K562 (cell line): Measurements from ENCODE around the gene ATG7. TPM values are rescaled to one million over a fixed set of nuclear protein-coding genes. Genes with fewer than 3 reads are reported as not detected.

Source experiments
- CREB3 ChIP-seq: fragments of 450-650 bp; conservative IDR thresholded peaks from 2 replicates; pipeline ENCODE4 v1.6.1; 2016; ENCODE audit warnings: missing genetic modification characterization, low read depth, mild to moderate bottlenecking, missing compliant biosample characterization, moderate library complexity
- EWSR1 ChIP-seq: fragments of 450-650 bp; IDR thresholded peaks from 2 replicates; pipeline ENCODE4 v1.6.1; 2018; ENCODE audit warnings: borderline replicate concordance, mild to moderate bottlenecking, low read depth, moderate library complexity; ENCODE audit not compliant: partially characterized antibody
- MAFG ChIP-seq: fragments of 450-650 bp; conservative IDR thresholded peaks from 2 replicates; pipeline ENCODE4 v1.6.1; 2016; ENCODE audit warnings: missing genetic modification characterization, missing compliant biosample characterization
- POLR2AphosphoS5 ChIP-seq: IDR thresholded peaks from 2 replicates; pipeline ENCODE4 v1.6.1; 2011; ENCODE audit warnings: mild to moderate bottlenecking, low read depth, low read length, moderate library complexity; ENCODE audit not compliant: control insufficient read depth, insufficient read depth
- PTRF ChIP-seq: fragments of 450-650 bp; IDR thresholded peaks from 2 replicates; pipeline ENCODE4 v1.6.1; 2016; ENCODE audit warnings: mild to moderate bottlenecking, missing genetic modification characterization, missing compliant biosample characterization
- RCOR1 ChIP-seq, 2 experiments: IDR thresholded peaks; 2 replicates each; pipeline ENCODE4 v1.6.1; 2012; ENCODE audit warnings: low read depth in 2 of 2, low read length in 2 of 2, borderline replicate concordance in 1 of 2, improper control_type of control experiment in 1 of 2
- RERE ChIP-seq: sonication (generic); formaldehyde crosslinking; IDR thresholded peaks from 2 replicates; pipeline ENCODE4 v1.8.0; 2023; ENCODE audit warnings: missing genetic modification reagents, mild to moderate bottlenecking, borderline replicate concordance
- STAG1 ChIP-seq: sonication (generic); formaldehyde crosslinking; IDR thresholded peaks from 2 replicates; pipeline ENCODE4 v1.5.0; 2020; ENCODE audit warnings: missing genetic modification reagents, borderline replicate concordance
- STAT6 ChIP-seq: sonication (generic); formaldehyde crosslinking; IDR thresholded peaks from 2 replicates; pipeline ENCODE4 v1.8.1; 2023; ENCODE audit warnings: mild to moderate bottlenecking, missing genetic modification reagents
- ZBTB1 ChIP-seq: sonication (generic); formaldehyde crosslinking; IDR thresholded peaks from 2 replicates; pipeline ENCODE4 v1.8.1; 2023; ENCODE audit warnings: missing genetic modification reagents, low read depth, mild to moderate bottlenecking, borderline replicate concordance
- ZNF23 ChIP-seq: fragments of 250-450 bp; sonication (Bioruptor Pico); IDR thresholded peaks from 2 replicates; pipeline ENCODE4 v1.4.0; 2020; ENCODE audit warnings: mild to moderate bottlenecking
- ZNF282 ChIP-seq: sonication (generic); formaldehyde crosslinking; IDR thresholded peaks from 2 replicates; pipeline ENCODE4 v1.8.1; 2023; ENCODE audit warnings: missing genetic modification reagents
- ZNF3 ChIP-seq: fragments of 250-450 bp; sonication (Bioruptor Pico); IDR thresholded peaks from 2 replicates; pipeline ENCODE4 v1.5.0; 2021; ENCODE audit warnings: mild to moderate bottlenecking, moderate library complexity
- polyA plus RNA-seq, 8 experiments: library from polyadenylated mRNA; depleted of rRNA in 4 of 8; stranded (reverse) in 5 of 8; unstranded in 3 of 8; fragments of >200 nt; fragmentation: Nextera tagmentation in 2 of 8; fragmentation: Illumina TruSeq in 1 of 8; extraction: Ambion mirVana in 2 of 8; extraction: Trizol in 1 of 8; gene quantifications; 2 replicates each; pipeline versions ENCODE4 v1.2.1 to v1.2.3, GENCODE V29; 2011 to 2014; ENCODE audit warnings: inconsistent platforms in 1 of 8, missing spikeins in 1 of 8
- total RNA-seq, 7 experiments: library from RNA; depleted of rRNA in 6 of 7; stranded (reverse); fragments of >200 nt in 6 of 7; fragmentation: Illumina TruSeq in 2 of 7; extraction: Trizol in 2 of 7; gene quantifications; 2 replicates each; pipeline versions ENCODE4 v1.2.1 to v1.2.3, GENCODE V29; 2011 to 2021; ENCODE audit warnings: low replicate concordance in 1 of 7

ATG7 gene
- total and polyA plus RNA-seq, 9 of the 15 experiments (the other 6 are each of a cell fraction or from before 2014, with no cell fraction given), result 18.3 to 45.3 (median 33.6) TPM

GRCh38 chr3:11288786-11289637 lies 16.8 kb downstream of the ATG7 start (continued):
- no peak for TF ChIP-seq CREB3 (tag)
- no peak for TF ChIP-seq ZNF3 (CRISPR knock-in tag)
- no peak for TF ChIP-seq RERE (CRISPR knock-in tag)
- TF ChIP-seq EWSR1, result no peak
- TF ChIP-seq POLR2AphosphoS5, result peak; percentile 13; the same call in 1 of the 2 replicates
- no peak for TF ChIP-seq STAT6 (CRISPR knock-in tag)
- no peak for TF ChIP-seq PTRF
- TF ChIP-seq MAFG (tag), result peak; percentile 30; the same call in 1 of the 2 replicates
- TF ChIP-seq ZBTB1 (CRISPR knock-in tag), result no peak
- no peak for TF ChIP-seq ZNF282 (CRISPR knock-in tag)
- no peak for TF ChIP-seq STAG1
- TF ChIP-seq ZNF23, result no peak
- TF ChIP-seq RCOR1 (IDR thresholded peaks at IDR 0.05; ENCODE audit: borderline replicate concordance in 1 of 2, low read depth in 2 of 2, low read length in 2 of 2), result peak in 1 of 2 experiments; percentile 63; a peak in 1 of 4 replicates
